NCI-H2081 (cell line): ENCODE data around the gene SHBG.
"Not testable (repeated sequence)": the region's sequence is repeated elsewhere in the genome, so short reads cannot be mapped to it uniquely, and the experiment has no call there.

ENCODE experiments used
- DNase-seq, 2 experiments: peaks; one replicate each; lab custom pipeline; 2025; lab: John Stamatoyannopoulos, UW

Gene SHBG

GRCh38 chr17:7612294-7612640, 17.7 kb upstream of the SHBG start:
- DNase-seq = no peak

- no peak for DNase-seq
These were observed 16.0 kb upstream of the SHBG start for GRCh38 chr17:7613769-7614424.

GRCh38 chr17:7614425-7615264, 15.3 kb upstream of the SHBG start, which contains the start of gene FXR2:
Gene FXR2, minus strand, starts transcription at chr17:7614897. Its CDS starts 365 bp downstream, at chr17:7614532.
- peak; percentile 96 to 98 for DNase-seq

- DNase-seq = no peak
These were observed 14.6 kb upstream of the SHBG start for GRCh38 chr17:7615265-7615747.

- no peak for DNase-seq
These were observed 11.3 kb upstream of the SHBG start for GRCh38 chr17:7618608-7619007.

GRCh38 chr17:7620835-7621234, 9.1 kb upstream of the SHBG start:
- no peak for DNase-seq

- no peak for DNase-seq
These were observed 6.3 kb upstream of the SHBG start for GRCh38 chr17:7623661-7624060.

- DNase-seq = not testable (repeated sequence)
These were observed 4.2 kb upstream of the SHBG start for GRCh38 chr17:7625749-7626148.

GRCh38 chr17:7626307-7626706, 3.6 kb upstream of the SHBG start:
- no peak for DNase-seq

- no peak for DNase-seq
These were observed 3.0 kb upstream of the SHBG start for GRCh38 chr17:7626956-7627249.

- DNase-seq = no peak
These were observed 2.4 kb upstream of the SHBG start, which contains the start of gene SAT2 for GRCh38 chr17:7627250-7628121. Gene SAT2, minus strand, starts transcription at chr17:7627821. Its CDS starts 186 bp downstream, at chr17:7627635.

- DNase-seq = no peak
These were observed 1.8 kb downstream of the SHBG start for GRCh38 chr17:7631398-7632380.

GRCh38 chr17:7632492-7632894, 2.6 kb downstream of the SHBG start:
- DNase-seq = no peak

GRCh38 chr17:7633093-7633492, 3.2 kb downstream of the SHBG start:
- no peak for DNase-seq

- no peak for DNase-seq
These were observed 4.4 kb downstream of the SHBG start for GRCh38 chr17:7634384-7634783.

GRCh38 chr17:7636163-7636562, 6.2 kb downstream of the SHBG start:
- no peak for DNase-seq

GRCh38 chr17:7640783-7641182, 10.8 kb downstream of the SHBG start:
- no peak for DNase-seq

- not testable (repeated sequence) for DNase-seq
These were observed 11.7 kb downstream of the SHBG start for GRCh38 chr17:7641635-7642034.

- DNase-seq = no peak
These were observed 14.8 kb downstream of the SHBG start for GRCh38 chr17:7644775-7645174.

- DNase-seq = no peak
These were observed 16.5 kb downstream of the SHBG start for GRCh38 chr17:7646457-7646856.

GRCh38 chr17:7647018-7647417, 17.1 kb downstream of the SHBG start:
- DNase-seq = no peak
